Cardiac fibroblast (primary cell): ENCODE measurements around the gene CD44.

ENCODE experiments used
- DNase-seq, 2 donors: peaks; one replicate each; pipeline versions ENCODE4 v3.0.0 to v3.0.0-alpha.2; 2010; ENCODE audit warnings: low read depth in 2 of 2
- H3K4me3 ChIP-seq, 2 donors: replicated peaks in 1 of 2; 1 replicate in 1 of 2; 2 replicates in 1 of 2; pipeline ENCODE4 v1.5.1; 2011; ENCODE audit warnings: low read depth in 2 of 2, low read length in 2 of 2, mild to moderate bottlenecking in 2 of 2, moderate library complexity in 1 of 2
- TF ChIP-seq, protein P1 (sequence below): IDR thresholded peaks from one replicate; pipeline ENCODE4 v1.5.1; 2011; ENCODE audit warnings: low read depth, mild to moderate bottlenecking, low read length, inconsistent platforms

The CD44 gene

DNA sequence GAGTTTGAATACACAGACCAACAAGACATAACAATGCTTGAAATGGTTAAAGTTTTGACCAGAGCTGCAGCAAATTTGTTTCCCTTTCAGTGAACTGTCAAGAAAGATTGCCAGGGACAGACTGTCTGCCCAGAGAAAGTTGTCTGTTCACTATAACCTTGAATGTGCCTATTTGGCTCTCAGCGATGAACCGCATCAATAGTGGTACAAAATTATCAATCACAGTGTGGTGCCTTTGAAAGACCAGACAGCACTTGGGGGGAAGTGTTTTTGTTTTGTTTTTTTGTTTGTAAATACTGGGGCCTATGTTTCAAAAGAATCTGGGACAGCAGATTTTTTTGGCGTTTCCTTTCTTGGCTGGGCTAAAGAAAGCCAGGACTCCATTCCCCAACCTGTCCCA, 123.1 kb downstream of the CD44 start:
- TF ChIP-seq, protein P1, sequence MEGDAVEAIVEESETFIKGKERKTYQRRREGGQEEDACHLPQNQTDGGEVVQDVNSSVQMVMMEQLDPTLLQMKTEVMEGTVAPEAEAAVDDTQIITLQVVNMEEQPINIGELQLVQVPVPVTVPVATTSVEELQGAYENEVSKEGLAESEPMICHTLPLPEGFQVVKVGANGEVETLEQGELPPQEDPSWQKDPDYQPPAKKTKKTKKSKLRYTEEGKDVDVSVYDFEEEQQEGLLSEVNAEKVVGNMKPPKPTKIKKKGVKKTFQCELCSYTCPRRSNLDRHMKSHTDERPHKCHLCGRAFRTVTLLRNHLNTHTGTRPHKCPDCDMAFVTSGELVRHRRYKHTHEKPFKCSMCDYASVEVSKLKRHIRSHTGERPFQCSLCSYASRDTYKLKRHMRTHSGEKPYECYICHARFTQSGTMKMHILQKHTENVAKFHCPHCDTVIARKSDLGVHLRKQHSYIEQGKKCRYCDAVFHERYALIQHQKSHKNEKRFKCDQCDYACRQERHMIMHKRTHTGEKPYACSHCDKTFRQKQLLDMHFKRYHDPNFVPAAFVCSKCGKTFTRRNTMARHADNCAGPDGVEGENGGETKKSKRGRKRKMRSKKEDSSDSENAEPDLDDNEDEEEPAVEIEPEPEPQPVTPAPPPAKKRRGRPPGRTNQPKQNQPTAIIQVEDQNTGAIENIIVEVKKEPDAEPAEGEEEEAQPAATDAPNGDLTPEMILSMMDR = no peak
- DNase-seq = no peak
- H3K4me3 ChIP-seq = no peak overlapping the region

DNA sequence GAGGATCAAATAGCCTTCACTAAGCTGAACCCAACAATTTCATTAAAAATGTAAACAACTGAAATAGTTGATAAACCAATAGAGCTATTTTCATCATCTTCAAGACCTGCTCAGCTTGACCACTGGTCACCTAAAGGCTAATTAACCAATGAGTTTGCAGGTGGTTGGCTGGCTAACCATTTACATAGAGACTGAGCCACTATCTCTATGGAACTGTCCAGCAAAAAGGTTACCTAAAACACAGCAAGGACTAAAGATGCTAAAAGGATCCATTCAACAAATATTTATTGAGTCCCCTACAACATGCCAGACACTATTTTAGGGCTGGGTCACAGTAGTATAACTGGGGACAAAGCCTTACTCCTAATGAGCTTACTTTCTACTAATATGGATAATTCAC, 123.8 kb downstream of the CD44 start:
- DNase-seq = no peak
- TF ChIP-seq, protein P1 = no peak

DNA sequence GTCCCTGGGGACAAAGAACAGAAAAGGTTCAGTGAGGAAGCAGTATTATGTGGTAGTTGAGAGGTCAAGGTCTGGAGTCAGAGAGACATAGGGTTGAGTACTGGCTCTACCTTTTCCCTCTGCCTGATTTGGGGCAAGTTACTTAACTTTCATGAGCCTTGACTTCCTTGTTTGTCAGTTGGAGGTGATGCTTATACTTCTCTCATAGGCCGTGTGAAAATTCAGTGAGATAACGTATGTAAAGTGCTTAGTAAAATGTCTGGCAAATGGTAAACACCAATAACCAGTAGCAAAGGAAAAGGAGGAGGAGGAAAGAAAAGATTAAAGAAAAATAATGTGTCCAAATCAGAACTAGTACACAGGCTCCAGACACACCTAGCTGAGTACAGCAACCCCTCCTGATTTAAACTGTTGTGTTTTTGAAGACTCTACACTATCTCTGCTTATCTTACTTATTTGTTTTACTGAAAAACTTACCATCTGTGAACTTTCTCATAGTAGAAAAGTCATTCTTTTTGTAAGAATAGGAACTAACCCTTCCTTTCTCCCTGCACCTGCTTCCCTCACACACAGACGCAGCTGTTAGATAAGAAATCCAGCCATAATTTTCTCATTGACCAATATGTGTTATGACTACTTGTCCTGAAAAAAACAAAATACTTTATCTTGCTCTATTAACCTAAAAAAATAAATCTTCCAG, 126.9 kb downstream of the CD44 start:
- TF ChIP-seq, protein P1 = no peak
- no peak overlapping the region for H3K4me3 ChIP-seq
- no peak for DNase-seq

More for the DNA sequence above, 123.8 kb downstream of the CD44 start:
- H3K4me3 ChIP-seq = no peak overlapping the region

DNA sequence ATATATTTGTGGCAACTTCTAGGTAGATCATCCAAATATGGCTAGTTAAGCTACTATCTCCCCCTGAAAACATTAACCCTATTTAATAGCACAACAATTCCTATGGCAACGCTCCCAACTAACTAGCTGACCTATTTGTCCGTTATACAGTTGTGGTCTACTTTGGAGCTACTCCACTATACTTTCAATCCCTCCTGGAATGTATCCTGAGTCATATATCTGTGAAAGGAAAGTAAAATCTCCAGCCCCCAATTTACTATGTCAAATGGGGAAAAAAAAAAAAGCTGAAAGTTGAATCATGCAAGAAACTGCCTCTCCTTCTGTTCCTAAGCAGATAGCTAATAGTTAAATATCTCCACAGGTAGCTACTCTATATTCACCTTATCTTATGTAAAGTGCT, 128.5 kb downstream of the CD44 start:
- peak; percentile 55 to 66 for DNase-seq
- TF ChIP-seq, protein P1 = no peak
- no peak overlapping the region for H3K4me3 ChIP-seq

DNA sequence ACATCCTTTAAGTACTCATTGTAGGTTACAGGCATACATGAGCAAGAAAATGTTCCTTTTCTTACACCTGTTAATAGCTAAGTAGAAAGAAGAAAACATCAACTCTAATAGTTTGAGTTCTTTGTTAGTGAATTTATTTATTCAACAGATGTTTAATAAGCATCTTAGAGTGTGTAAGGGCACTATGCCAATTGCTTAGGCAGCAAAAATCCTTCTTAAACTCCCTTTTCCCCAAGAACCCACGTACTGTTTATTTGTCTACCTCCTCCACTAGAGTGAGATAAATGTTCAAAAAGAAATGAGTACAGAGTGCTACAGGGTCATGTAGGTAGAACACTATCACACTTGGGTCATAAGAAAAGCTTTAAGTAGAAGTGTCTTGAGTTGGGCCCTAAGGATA, 131.4 kb downstream of the CD44 start:
- TF ChIP-seq, protein P1 = no peak
- H3K4me3 ChIP-seq = no peak overlapping the region
- DNase-seq = no peak

DNA sequence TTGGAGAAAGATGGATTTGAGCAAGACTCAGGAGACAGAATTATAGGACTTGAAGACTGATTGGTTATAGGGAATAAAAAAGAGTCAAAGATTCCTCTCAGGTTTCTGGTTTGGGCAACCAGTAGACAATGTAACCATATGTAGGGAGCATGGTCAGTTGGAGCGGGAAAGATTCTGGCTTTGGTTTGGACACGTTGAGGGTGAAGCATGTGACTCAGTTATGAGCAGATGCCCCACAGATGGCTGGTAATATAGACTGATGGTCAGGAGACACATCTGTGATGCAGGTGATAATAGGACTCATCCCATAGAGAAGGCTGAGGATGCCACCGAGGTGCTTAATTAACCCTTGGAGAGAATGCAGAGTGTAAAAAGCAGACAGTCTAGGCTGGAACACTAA, 132.1 kb downstream of the CD44 start:
- TF ChIP-seq, protein P1 = no peak
- no peak overlapping the region for H3K4me3 ChIP-seq
- DNase-seq = no peak
